ENCODE data around the gene NLE1.
A peak's percentile ranks its signal among the peaks of the same experiment; 100 is the strongest.

NLE1 gene

DNA sequence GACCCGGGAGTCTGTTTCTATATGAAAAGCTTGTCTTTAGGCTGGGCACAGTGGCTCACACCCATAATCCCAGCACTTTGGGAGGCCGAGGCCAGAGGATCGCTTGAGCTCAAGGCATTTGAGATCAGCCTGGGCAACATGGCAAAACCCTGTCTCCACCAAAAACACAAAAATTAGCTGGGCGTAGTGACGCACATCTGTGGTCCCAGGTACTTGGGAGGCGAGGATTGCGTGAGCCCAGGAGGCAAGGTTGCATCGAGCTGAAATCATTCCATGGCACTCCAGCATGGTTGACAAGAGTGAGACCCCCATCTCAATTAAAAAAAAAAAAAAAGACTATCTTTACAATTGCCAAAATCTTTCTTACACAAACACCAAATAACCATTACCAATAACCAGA, 55.9 kb downstream of the NLE1 start:
- DNase-seq (ENCODE audit: low spot score): no peak

DNA sequence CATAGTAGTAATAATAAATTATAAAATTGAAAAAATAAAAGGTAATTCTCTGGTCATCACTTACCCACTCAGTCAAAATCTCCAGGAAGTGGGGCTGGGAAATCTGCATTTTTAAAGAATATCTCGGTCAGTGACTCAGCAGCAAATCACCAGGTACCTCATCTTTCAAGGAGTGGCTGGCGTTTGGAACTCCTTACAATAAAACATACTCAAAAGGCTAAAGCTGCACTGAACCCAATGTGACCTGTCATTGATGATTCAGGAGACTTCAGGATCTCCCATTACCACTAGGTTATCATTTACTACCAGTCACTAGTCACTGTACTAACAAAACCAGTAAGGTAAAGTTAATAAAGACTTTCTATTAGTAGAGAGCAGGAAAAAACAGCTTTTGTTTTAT, 57.1 kb downstream of the NLE1 start:
- peak; percentile 96 for DNase-seq (ENCODE audit: low spot score)

DNA sequence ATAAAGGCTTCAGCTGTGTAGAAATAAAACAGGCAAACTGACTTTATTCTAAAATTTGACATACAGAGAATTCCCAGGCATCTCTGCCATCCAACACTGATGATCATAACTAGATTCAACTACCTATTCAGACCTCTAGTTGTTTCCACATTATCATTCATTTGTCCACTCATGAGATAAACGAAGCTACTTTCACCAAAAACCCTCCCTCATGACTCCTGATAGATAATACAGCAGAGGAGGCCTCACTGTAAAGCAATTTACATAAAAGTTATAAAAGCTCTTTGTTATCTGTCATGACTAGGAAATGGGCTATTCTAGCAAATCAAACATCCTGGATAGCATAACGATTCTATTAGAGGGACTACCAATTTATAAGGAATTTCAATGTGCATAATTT, 59.0 kb downstream of the NLE1 start:
- no peak for DNase-seq (ENCODE audit: low spot score)

DNA sequence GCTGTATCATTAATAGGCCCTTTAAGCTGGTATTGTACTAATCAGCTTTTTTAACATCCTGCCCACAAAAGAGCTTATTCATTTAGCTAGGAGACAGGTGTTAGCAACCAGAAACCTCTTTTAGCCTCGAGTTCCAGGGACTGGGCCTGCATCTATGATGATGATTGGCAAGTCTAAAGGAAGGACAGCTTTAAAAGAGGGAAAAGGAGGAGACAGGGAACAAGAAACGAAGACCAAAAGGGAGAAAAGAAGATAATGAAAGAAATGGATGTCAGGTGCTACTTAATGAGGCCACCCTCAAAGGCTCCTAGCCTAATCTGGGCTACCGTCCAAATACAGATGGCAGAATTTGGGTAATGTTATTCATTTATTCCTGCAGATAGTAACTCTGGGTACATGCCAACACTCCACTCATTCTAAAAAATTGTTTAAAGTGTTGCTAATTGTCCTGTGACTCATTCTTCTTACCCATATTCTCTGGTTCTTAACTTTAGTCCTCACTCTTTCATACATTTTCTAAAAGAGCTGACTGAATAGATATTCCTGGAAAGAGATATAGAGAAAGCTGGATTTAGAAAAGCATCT, 59.9 kb downstream of the NLE1 start:
- DNase-seq (ENCODE audit: low spot score): peak; percentile 84

DNA sequence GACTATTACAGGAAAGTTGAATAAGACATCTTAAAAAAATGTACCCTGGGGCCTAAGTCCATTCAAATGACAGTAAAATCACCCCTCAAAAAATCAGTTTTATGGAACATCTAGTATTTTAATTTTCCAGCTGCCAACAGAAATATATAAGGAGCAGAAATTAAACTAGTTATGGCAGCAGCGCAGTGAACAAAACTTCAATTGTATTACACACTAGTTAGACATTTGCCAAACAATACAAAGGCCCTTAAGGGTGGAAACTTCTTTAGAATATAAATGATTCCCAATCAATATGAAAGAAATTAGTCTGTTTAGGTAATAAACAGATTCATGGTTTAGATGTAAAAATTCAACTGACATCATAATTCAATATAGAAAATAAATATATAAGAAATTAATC, 60.5 kb downstream of the NLE1 start:
- no peak for DNase-seq (ENCODE audit: low spot score)

DNA sequence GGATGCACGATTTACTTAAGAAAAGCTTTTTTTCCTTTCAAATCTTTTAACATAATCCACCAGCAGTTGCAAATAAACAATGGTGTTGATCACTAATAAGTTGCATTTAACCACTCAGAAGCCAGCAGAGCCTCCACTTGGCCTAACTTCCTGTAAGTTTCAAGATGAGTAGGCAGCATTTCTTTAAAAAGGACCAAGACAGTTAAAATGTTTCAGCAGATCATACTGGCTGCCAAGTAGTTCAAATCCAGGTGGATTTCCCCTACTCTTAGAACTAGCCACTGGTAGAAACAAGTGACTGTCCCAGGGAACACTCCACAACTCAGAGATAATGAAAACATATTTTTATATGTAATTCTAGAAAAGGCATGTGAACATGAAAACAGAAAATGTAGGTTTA, 61.6 kb downstream of the NLE1 start:
- peak; percentile 20 for DNase-seq (ENCODE audit: low spot score)

DNA sequence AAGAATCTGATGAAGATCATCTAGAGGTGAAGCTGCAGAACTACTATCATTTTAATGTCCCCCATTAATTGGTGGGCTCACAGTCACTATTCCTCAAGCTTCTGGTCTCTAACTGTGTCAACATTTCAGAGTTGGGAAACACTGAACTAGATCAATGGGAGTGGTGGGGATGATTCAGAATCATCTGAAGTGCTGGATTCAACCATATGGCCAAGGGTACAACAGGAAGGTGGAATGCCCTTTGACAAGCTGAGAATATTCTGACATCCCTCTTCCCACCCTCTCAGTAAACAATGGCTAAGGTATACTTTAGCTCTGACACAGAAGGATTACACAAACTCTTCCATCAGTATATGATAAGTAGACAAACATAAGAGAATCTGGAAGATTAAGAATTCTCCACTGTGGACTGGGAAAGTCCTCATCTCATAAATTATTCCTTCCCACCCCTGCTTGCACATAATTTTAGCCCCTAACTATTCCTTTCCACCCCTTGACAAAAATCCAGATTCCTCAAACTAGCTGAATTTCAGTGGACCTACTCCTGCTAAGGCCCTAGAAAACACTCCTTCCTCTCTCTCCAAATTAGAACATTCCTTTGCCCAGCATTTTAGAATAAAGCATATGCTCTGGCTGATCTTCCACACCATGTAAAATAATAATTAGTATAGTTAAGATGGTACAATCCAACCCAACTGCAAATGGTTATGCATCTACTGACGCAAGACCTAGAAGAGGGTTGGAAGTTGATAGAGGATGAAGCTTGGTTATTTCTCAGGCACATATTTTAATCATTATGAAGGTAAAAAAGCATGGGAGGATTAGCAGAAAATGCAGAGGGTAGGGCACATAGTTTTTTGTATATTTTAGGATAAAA, 62.3 kb downstream of the NLE1 start:
- DNase-seq (ENCODE audit: low spot score): peak; percentile 20

All from kidney tubule cell (primary cell).